Kidney epithelial cell (primary cell): ENCODE data around the gene GSTT2B. TPM values are rescaled to one million over a fixed set of nuclear protein-coding genes. Genes with fewer than 3 reads are reported as not detected.
"Not testable (repeated sequence)": the region's sequence is repeated elsewhere in the genome, so short reads cannot be mapped to it uniquely, and the experiment has no call there.

ENCODE experiments used
- DNase-seq: peaks from one replicate; pipeline ENCODE4 v3.0.0-alpha.2; 2010; ENCODE audit warnings: low read depth
- H3K27me3 ChIP-seq: 2 replicates; pipeline ENCODE4 v1.6.0; 2011; ENCODE audit warnings: low read length; ENCODE audit not compliant: control insufficient read depth, insufficient read depth
- H3K36me3 ChIP-seq: 2 replicates; pipeline ENCODE4 v1.5.1; 2011; ENCODE audit warnings: low read length; ENCODE audit not compliant: control insufficient read depth, insufficient read depth
- H3K4me3 ChIP-seq: 2 replicates; pipeline ENCODE4 v1.5.1; 2011; ENCODE audit warnings: low read depth, mild to moderate bottlenecking, control low read depth, low read length
- CTCF ChIP-seq: IDR thresholded peaks from 2 replicates; pipeline ENCODE4 v1.5.1; 2011; ENCODE audit warnings: mild to moderate bottlenecking, moderate library complexity, low read length, control low read depth, inconsistent platforms; ENCODE audit not compliant: insufficient read depth, poor library complexity, severe bottlenecking
- total RNA-seq: library from RNA; depleted of rRNA; stranded (reverse); fragments of >200 nt; gene quantifications from 2 replicates; pipeline ENCODE4 v1.2.3, GENCODE V29; 2015

GSTT2B gene
- total RNA-seq, 1 donor from 2014 or later = 3.8 TPM

DNA sequence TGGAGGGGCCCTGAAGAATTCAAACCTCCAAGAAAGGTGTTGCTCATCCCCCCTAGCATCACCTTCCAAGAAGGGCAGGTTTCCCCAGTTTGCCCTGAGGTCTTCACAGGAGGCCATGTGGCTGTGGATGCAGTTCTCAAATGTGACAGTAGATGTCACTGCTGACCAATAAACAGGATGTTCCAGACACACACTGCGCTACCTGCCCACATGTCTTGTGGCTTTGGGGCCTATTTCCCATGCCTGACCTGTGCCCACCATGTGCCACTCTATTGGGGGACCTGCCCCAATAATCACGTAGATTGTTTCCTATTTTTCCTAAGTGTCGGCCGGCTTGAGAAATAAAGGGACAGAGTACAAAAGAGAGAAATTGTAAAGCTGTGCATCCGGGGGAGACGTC, 23.4 kb upstream of the GSTT2B start:
- TF ChIP-seq CTCF = peak; percentile 40
- no peak for DNase-seq
- H3K27me3 ChIP-seq = no peaks in the 10 kb centered on the region
- no peak overlapping the region for H3K4me3 ChIP-seq
- H3K36me3 ChIP-seq = no peaks in the 10 kb centered on the region

- not testable (repeated sequence) for H3K27me3 ChIP-seq, H3K36me3 ChIP-seq, H3K4me3 ChIP-seq, DNase-seq
These were observed 19.6 kb upstream of the GSTT2B start for GRCh38 chr22:23980567-23980966.

- not testable (repeated sequence) for H3K36me3 ChIP-seq, DNase-seq, H3K4me3 ChIP-seq, H3K27me3 ChIP-seq
These were observed 18.7 kb upstream of the GSTT2B start, which contains the start of gene GSTT2 for GRCh38 chr22:23979557-23980240. GSTT2 (plus strand) TSS chr22:23980134.

- not testable (repeated sequence) for H3K27me3 ChIP-seq, H3K36me3 ChIP-seq, H3K4me3 ChIP-seq, DNase-seq
These were observed 16.3 kb upstream of the GSTT2B start for GRCh38 chr22:23977304-23977703.

- H3K4me3 ChIP-seq, H3K36me3 ChIP-seq, DNase-seq: not testable (repeated sequence)
These were observed 13.9 kb upstream of the GSTT2B start for GRCh38 chr22:23974836-23975352.

GRCh38 chr22:23974345-23974744, 13.3 kb upstream of the GSTT2B start, which contains the start of gene DDT:
DDT (minus strand) TSS chr22:23974441; CDS start chr22:23974414, 27 bp downstream.
- H3K27me3 ChIP-seq, H3K4me3 ChIP-seq, H3K36me3 ChIP-seq, DNase-seq: not testable (repeated sequence)

More at GRCh38 chr22:23974836-23975352, 13.9 kb upstream of the GSTT2B start:
- H3K27me3 ChIP-seq = not testable (repeated sequence)

GRCh38 chr22:23971927-23972326, 10.9 kb upstream of the GSTT2B start:
- not testable (repeated sequence) for H3K27me3 ChIP-seq, H3K36me3 ChIP-seq, H3K4me3 ChIP-seq, DNase-seq

GRCh38 chr22:23970816-23971486, 10.0 kb upstream of the GSTT2B start:
- no peak for DNase-seq
- H3K36me3 ChIP-seq = peaks cover 3% of the 10 kb centered on the region
- TF ChIP-seq CTCF = no peak
- H3K4me3 ChIP-seq = no peak overlapping the region
- no peaks in the 10 kb centered on the region for H3K27me3 ChIP-seq

DNA sequence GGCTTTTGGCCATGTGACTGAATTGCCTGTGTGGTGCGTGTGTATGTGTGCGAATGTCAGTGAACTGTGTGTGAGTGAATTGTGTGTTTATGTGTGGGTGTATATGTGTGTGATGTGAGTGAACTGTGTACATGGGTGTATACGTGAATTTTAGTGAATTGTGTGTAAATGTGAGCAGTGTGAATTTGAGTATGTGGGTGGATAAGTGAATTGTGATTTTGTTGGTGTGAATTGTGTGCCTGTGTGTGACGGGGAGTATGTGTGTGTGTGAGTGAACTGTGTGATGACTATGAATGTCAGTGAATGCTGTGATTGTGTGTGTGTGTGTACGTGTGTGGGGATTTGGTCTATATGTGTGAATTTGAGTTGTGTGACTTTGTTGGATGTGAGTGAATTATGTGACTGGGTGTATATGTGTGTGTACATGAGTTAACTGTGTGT, 9.2 kb upstream of the GSTT2B start:
- peaks cover 3% of the 10 kb centered on the region for H3K36me3 ChIP-seq
- TF ChIP-seq CTCF = no peak
- no peaks in the 10 kb centered on the region for H3K27me3 ChIP-seq
- H3K4me3 ChIP-seq = no peak overlapping the region
- DNase-seq = no peak
